Ovary (tissue), 3 donors: ENCODE measurements around the gene RYR1.

Experiments
- EP300 ChIP-seq: sonication (generic); formaldehyde crosslinking; IDR thresholded peaks from one replicate; pipeline ENCODE4 v1.6.1; 2017; ENCODE audit warnings: antibody characterized with exemption
- TF ChIP-seq, protein P1 (sequence below), 3 donors: fragments of 450-650 bp in 2 of 3; fragments of 200-600 bp in 1 of 3; IDR thresholded peaks; one replicate each; pipeline versions ENCODE4 v1.5.1 to v1.8.0; 2016 to 2022; ENCODE audit warnings: antibody characterized with exemption in 3 of 3, mild to moderate bottlenecking in 1 of 3
- donor health status: DM: no; HTN: no; CAD: no.

DNA sequence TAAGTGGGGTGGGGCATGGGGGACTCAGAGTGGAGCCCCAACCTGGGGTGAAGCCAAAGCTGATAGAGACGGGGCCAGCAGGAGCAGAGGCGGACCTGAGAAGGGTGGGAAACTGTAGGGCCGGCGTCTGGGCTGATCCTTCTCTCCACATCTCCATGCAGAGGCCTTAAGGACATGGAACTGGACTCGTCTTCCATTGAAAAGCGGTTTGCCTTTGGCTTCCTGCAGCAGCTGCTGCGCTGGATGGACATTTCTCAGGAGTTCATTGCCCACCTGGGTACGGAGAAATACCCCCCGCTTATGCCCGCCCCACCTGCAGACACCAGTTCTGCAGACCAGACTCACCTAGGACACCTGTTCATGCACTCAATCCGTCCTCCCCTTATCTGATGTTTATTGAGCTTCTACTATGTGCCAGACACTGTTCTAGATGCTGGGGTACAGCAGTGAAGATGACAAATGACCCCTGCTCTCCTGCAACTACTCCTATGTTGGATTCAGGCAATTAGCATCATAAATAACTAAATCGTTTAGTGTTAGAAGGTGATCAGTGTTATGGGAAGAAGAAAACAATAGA lies 74.1 kb downstream of the RYR1 start:
- TF ChIP-seq, protein P1, sequence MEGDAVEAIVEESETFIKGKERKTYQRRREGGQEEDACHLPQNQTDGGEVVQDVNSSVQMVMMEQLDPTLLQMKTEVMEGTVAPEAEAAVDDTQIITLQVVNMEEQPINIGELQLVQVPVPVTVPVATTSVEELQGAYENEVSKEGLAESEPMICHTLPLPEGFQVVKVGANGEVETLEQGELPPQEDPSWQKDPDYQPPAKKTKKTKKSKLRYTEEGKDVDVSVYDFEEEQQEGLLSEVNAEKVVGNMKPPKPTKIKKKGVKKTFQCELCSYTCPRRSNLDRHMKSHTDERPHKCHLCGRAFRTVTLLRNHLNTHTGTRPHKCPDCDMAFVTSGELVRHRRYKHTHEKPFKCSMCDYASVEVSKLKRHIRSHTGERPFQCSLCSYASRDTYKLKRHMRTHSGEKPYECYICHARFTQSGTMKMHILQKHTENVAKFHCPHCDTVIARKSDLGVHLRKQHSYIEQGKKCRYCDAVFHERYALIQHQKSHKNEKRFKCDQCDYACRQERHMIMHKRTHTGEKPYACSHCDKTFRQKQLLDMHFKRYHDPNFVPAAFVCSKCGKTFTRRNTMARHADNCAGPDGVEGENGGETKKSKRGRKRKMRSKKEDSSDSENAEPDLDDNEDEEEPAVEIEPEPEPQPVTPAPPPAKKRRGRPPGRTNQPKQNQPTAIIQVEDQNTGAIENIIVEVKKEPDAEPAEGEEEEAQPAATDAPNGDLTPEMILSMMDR (IDR thresholded peaks at IDR 0.05), result no peak
- no peak for TF ChIP-seq EP300
